HG03354 (cell line): Measurements from ENCODE around the gene MEGF10.

Experiments used
- ATAC-seq: cut with Tn5 transposase; IDR thresholded peaks from one replicate; pipeline ENCODE4 v1.9.1; 2021; ENCODE audit warnings: mild to moderate bottlenecking; ENCODE audit not compliant: unreplicated experiment, poor library complexity, severe bottlenecking

The MEGF10 gene

DNA sequence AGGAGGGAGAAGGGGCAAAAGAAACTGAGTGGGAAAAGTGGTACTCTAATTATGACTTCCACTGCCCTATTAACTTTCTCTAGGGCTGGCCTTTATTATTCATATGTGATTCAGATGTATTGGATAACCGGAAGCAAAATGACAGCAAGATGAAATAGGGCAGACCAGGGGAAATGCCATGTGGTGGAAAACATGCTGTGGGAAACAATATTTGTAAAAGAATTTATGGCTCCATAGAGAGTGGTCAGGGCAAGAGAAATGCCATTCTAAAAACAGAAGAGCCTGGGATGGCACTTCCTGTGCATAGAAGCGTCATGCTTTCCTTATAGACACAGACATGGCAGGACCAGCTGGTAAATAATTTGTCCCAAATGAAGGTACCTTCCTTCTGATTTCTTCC is 67.7 kb downstream of the MEGF10 start:
- ATAC-seq: no peak

DNA sequence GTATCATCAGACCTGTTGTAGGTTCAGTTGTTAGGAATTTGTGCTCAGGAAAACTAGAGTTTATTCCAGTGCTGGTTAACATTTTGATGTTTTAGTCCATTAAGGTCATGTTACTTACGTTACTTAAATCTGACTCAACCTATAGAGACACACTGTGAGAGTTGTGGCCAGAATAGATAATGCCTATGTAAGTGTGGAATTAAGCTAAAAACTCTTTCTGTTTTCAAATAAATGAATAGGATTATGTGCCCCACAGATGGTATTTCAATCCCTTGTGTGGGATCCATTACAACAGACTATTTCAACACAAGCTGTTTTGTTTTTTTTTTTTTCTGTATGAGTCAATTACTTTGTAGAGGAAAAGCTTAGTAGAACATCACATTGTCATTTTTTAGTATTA is 68.1 kb downstream of the MEGF10 start:
- no peak for ATAC-seq

DNA sequence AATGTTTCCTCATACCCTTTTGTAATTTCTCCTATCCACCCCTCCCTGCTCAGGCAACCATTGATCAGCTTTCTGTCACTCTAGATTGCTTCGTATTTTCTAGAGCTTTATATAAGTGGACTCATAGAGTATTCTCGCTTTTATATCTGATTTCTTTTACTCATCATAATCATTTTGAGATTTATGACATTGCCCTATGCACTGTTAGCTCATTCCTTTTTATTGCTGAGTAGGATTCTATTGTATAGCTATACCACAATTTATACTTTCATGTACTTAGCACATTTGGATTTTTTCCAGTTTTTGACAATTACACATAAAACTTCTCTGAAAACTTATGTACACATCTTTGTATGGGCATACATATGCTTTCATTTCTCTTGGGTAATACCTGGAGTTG is 68.9 kb downstream of the MEGF10 start:
- ATAC-seq: no peak

DNA sequence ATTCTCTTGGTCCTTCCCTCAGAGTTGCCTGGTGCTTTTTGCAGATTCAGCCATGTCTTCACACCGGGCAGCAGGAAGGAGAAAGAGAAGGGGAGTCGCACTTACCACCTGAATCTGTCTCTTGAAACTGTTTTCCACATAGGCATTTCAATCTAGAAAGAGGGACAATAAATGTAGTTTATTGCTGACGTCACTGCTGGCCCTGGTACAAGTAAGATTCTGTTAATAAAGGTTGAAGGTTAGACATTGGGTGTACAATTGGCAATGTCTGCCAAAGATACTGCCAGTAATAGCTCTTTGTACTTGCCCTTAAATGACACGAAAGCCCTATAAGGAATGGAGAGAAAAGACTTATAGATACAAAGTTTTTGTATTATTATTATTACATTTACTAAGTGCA is 72.8 kb downstream of the MEGF10 start:
- ATAC-seq: no peak

DNA sequence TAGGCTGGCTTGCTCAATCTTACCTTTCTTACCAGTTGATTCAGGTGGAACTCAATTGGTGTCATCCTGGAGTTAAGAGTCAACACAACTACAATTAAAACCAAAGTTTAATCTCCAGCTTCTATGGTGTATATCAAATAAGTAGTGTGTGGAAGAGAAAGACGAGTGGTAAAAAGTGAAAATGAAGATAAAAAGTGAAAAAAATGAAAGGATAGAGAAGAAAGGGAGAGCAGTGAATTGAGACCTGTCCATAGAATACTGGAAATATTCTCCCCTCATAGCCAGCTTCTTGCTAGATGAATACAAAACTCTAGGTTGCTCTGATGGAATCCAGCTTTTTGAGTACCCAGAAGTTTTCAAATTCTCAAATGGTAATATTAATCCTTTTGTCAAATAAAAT is 76.4 kb downstream of the MEGF10 start:
- no peak for ATAC-seq

DNA sequence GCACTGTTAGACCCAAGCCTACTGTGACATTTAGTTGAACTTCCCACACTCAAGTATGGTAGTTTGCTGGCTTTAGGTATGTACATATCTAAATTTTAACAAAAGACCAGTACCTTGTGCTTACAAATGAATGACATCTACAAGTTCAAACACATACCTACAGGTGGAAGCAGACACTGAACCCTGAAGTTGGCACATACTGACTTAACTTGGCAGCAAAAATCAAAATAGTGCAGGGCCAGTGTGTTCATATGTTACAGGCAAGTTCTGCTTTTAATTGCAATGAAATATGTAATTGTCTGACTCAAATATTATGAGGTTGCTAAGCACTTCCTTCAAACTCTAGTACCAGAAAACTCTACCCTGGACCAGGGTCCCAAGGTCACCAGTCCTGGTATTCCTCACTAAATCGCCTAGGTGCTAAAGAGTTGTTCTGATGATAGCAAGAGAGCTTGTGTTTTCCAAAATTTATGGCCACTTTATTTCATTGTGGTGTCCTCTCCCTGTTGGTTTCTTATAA is 77.4 kb downstream of the MEGF10 start:
- ATAC-seq: no peak

DNA sequence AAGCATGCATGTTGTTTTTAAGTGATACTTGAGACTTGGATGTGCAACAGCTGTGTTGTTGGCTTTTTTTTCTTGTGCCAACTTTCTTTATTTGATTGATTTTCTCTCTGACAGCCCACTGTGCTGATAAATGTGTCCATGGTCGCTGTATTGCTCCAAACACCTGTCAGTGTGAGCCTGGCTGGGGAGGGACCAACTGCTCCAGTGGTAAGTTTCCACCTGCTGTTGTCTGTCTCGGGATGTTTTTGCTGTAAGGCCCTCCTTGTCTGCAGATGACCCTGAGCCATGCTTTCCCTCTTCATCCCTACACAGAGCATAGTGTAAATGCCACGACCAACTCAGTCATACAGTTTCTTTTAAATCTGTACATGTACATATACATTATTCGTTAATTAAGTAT is 79.2 kb downstream of the MEGF10 start:
- no peak for ATAC-seq

DNA sequence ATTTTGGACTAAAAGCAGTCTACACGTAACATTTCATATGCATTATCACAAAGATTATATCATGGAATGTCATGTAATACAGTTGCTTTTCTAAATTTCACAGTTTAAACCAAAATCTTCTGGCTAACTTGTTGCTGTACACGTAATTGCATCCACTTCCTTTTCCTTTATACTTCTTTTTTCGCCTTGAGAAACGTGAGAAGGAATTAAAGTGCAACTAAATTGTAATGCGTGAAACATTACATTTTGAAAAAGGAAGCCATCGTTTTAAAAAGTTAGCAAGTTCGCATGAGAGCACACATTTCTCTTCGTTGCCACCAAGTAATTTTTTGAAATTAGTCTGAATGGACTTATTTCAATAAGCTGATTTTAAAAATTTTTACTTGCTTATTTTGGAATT is 80.0 kb downstream of the MEGF10 start:
- ATAC-seq: no peak

DNA sequence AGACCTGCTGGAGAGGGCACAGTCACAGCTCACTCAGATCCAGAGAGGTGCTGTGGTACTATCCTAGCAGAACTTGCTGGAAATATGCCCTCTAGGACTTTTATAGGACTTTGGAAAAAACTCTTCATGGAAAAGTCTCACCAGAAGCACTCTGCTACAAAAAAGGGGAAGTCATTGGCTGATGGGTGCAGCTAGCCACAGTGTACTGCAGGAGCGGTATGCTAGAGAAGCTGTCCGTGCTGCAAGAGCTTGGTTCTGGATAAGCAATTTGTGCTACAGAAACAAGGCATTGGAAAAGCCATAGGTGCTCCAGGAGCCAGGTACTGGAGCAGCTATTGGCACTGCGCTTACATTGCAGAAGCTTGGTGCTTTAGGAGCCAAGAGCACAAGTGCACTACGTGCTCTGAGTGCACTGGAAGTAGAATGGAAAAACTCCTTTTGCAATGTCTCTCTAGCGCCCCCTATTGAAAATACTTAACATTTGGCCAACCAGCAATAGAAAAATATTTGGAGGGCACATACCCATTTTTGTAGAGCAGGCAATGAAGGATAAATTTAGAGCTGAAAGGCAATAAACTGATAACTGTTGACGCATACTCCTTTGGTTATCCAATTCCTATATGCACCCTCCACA is 83.4 kb downstream of the MEGF10 start:
- ATAC-seq: no peak

DNA sequence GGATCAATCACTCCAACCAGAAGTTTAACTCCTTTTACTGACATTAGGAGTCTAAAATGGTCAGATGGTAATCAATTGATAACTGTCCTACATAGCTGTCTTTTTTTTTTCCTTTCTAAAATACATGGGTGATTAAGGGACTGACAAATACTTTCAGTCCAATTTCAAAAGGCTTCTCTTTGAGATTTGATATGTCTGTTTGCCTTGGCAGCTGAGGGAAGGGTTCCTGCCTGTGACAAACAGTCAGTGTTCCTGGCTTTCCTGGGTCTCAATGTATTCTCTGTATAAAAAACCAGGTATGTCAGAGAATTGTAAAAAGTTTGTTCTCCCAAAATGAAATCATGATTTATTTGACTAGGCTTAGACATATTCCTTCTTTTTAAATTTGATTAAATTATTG is 84.5 kb downstream of the MEGF10 start:
- ATAC-seq: no peak

DNA sequence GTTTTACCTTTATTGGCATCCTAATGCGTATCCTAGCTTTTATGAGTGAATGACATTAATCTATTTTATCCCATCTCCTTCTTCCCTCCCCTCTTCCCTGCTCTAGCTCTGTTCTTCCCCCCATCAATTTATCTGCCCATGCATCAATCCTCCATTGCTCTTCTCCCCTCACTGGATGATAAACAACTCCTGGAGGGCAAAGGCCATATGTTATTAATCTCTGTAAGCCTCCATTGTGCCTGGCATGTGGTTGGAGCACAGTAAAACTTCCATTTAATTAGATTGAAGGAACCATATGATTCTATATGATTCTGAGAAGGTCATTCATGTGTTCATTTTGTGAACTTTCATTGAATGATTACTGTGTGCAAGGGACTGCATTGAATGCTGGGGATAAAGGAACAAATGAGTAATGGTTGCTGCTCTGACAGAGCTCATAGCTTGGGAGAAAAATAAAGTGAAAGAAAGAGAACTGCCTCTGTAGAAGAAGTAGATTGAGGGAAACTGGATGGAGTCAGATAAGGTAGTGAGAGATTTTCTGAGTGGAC is 85.0 kb downstream of the MEGF10 start:
- no peak for ATAC-seq

DNA sequence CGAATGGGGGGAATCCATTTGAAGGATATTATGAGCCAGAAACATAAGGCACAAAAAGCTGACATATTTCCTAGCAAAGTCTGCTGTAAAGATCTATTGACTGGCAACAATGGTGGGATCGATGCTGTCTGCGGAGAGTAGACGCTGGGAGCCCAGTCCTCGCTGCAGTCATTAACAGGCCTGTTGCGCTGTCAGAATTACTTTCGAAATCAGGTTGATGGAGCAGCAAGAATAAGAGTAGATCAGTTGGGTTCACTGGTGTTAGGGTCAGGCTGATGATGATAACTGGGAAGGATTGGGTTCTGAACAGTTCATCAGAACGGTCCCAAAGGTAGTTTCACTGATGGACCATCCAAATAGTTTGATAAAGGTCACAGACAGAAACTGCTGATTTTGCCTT is 87.1 kb downstream of the MEGF10 start:
- ATAC-seq: no peak

DNA sequence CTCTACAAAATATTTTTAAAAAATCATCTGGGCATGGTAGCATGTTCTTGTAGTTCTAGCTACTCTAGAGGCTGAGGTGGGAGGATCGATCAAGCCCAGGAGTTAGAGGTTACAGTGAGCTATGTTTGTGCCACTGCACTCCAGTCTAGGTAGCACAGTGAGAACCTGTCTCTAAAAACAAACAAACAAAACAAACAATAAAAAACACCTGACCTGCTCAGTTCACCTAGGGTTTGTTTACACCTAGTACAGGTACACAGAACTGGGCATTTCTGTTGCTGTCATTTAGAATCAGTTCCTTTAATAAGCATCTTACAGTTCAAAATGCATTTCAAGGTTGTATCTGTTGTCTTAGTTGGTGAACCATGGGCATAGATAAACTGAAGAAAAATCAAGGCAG is 95.3 kb downstream of the MEGF10 start:
- no peak for ATAC-seq

DNA sequence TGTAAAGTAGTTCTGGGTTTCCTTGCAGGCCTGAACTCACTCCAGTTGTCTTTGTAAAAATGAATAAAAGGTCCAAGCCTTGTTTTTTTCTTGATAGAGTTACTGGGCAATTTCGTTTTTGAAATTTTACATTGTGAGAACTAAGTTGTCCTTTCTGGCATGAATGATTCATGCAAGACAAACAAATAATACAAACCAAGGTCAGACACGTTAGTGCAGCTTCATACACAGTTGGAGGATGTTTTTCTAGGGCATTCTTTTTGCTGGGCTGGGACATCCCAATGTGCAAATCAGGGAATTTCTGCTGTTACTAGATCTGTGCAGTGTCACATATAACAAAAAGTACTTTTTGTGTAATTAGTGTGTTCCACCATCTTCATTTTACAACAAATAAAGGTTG is 96.0 kb downstream of the MEGF10 start:
- no peak for ATAC-seq

DNA sequence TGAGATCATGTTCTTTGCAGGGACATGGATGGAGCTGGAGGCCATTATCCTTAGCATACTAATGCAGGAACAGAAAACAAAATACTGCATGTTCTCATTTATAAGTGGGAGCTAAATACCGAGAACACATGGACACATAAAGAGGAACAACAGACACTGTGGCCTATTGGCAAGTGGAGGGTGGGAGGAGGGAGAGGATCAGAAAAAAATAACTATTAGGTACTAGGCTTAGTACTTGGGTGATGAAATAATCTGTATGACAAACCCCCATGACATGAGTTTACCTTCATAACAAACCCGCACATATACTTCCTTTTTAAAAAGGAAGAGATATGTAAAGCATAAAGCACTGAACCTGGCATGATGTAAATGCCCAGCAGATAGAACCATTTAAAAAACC is 99.0 kb downstream of the MEGF10 start:
- ATAC-seq: no peak

DNA sequence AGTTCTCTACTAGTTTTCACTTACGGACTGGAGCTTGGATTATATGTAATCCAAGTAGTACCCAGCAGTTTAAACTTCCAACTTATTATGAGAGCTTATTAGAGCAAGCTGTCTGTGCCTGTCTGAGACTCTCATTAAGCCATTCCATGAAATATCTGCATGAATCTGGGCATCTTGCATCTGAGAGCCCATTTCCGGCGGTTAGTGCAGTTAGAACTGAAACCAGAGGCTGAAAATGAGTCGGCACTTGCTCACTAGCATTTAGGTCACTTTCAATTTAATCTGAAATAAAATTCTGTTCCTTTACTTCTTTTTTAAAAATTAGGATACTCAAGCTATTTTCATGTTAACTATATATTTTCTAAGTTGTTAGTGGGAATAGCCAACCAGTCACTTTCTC is 102.2 kb downstream of the MEGF10 start:
- ATAC-seq: no peak

DNA sequence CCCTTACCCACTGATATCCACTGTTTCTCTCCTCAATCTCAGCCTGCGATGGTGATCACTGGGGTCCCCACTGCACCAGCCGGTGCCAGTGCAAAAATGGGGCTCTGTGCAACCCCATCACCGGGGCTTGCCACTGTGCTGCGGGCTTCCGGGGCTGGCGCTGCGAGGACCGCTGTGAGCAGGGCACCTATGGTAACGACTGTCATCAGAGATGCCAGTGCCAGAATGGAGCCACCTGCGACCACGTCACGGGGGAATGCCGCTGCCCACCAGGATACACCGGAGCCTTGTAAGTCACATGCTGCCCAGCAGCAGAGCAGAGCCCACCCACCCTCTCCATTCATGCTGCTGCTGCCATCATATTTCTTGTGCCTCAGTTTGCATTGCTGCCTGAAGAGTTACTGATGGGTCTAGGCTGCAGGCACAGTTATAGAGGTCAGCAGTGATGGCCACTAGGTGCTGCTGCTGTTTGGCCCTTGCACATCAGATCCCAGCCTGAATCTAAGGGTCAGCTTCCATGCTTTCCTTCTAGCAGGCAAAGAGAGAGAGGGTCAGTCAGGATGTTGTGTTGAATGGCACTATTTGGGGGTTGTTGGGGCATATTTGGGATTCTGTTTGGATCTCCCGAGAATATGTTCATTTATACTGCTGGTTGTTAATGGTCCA is 106.0 kb downstream of the MEGF10 start:
- no peak for ATAC-seq

DNA sequence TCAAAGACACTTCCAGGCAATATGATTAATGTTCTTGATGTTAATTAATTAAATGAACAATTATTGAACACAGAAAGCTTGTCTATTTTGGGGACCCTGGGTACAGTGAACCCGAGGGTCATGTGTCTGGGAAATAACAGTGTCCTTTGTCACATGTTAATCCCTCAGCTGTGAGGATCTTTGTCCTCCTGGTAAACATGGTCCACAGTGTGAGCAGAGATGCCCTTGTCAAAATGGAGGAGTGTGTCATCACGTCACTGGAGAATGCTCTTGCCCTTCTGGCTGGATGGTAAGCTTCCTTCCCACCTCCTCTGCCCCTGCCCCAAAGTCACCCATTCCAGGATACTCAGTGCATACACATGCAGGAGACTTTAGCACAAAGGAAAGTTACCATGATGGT is 107.9 kb downstream of the MEGF10 start:
- no peak for ATAC-seq

DNA sequence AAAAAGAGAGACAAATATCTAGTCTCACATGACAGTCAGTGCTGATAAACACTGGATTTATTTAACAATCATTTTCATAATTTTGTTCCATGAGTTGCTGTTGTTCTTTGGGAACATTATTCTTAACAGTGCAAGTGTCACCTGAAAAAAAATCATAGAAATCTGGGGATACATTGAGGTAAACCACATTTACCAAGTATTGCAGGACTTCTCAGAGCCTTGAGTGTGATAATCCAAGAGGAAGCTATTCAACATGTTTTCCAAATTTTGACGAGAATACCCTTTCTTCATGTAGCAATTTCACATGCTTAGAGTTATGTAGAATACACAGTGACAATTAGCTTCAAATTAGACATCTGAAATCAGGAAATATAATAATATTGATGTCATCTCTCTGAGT is 108.5 kb downstream of the MEGF10 start:
- no peak for ATAC-seq

DNA sequence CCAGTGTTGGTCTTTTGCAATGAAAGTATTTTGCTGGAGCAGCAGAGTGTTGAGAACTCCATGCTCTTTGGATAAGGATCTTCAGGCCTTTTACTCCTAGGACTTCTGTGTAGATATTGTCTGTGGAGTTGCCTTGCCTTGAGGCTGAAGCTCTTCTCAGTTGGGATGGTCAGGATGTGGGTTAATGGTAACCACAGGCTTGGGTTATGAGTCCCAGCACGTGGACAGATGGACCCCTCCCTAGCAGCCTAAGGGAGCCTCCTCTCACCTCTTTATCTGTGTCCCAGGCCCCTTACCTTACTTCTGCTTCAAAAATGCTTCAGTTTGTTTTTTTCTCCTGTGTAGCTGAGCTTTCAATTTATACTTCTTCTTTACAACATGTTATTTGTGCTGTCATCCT is 109.9 kb downstream of the MEGF10 start:
- no peak for ATAC-seq

DNA sequence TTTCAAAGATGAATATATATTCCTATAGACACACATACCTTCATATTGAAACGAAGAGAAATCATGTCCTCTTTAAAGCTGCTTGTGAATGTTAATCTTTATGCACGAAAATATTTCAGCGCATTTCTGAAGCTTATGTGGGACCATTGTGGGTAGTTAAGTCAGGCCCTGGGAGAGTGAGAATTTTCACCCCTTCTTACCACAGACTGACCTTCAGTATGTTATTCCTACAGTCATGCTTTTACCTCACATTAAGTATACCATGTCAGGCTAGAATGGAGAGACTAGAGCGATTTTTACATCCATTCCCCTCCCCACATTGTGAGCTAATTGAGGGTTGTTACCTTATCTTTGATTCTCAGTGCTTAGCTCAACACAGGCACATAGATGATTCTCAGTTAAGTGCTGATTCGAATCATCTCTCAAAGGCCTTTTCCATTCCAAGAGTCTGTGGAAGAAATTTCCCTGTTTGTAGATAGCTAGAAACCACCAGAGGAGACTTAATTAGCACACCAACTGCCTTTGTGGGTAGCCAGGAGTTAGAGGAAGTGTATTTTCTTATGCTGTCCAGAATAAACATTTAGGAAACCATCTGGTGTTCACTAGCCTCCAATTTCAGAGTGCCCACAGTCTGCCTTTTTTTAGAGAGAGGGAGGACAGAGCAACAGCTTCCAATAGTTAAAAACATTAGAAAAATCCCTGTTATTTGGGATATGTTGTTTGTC is 110.5 kb downstream of the MEGF10 start:
- ATAC-seq: no peak
